NCI-H2196 (cell line): ENCODE measurements around the gene CAPN13.

Source experiments
- DNase-seq: peaks from one replicate; lab custom pipeline; 2025; ENCODE audit not compliant: unreplicated experiment; lab: John Stamatoyannopoulos, UW

The CAPN13 gene

DNA sequence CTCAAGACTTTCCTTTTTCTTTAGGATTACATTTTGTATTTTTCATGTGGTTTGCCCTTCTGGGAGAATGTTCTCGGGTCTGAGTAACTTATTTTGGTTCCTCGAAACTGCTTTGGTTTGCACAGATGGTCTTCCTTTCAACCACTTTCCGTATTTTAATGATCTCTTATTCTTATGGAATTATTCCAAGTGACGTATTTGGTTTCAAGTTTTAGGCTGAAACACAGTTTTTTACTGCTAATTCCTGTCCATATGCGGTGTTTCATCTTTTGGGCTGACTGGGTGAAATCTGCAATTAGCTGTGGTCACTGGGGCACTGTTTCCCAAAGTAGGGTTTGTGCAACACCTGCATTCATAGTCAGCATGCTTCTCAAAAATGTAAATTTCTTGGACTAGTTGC, 122.7 kb downstream of the CAPN13 start:
- no peak for DNase-seq

GRCh38 chr2:30684026-30684425, 123.2 kb downstream of the CAPN13 start:
- DNase-seq = no peak

- no peak for DNase-seq
These were observed 123.8 kb downstream of the CAPN13 start for GRCh38 chr2:30683236-30683956.

GRCh38 chr2:30681022-30681421, 126.2 kb downstream of the CAPN13 start:
- DNase-seq = no peak

GRCh38 chr2:30680121-30680520, 127.1 kb downstream of the CAPN13 start:
- DNase-seq = no peak

- peak; percentile 55 for DNase-seq
These were observed 127.7 kb downstream of the CAPN13 start for GRCh38 chr2:30679426-30680088.

DNA sequence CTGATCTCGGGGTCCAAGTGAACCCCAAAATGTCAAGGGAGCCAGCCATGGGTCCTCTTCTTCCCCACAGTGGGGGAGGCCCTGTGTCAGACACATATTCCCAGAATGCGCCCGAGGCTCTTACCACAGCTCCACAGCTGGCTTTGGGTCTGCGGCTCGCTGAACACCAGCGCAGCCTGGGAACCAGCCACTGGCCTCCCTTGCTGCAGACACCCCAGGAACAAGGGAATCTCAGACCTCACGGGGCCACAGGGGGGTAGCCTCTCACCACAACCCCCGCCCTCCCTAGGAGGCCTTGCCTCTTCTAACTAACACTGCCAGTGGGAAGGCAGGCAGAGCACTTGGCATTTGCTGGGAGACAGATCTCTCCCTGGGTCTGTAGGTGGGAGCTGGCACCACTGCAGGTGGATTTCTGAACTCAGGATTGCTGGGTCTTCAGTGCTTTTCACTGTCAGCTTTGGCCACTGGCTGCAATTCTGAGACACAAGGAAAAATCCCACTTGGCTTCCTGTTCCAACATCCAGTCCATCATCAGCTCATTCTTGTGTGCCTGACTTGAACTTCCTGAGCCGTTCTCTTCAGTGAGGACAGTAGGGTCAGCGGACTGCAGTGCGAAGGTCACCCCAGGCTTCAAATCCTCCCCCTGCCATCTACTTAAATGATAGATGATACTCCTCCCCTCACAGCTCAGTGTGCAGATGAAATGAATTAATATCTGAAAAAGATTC, 128.7 kb downstream of the CAPN13 start:
- no peak for DNase-seq

DNA sequence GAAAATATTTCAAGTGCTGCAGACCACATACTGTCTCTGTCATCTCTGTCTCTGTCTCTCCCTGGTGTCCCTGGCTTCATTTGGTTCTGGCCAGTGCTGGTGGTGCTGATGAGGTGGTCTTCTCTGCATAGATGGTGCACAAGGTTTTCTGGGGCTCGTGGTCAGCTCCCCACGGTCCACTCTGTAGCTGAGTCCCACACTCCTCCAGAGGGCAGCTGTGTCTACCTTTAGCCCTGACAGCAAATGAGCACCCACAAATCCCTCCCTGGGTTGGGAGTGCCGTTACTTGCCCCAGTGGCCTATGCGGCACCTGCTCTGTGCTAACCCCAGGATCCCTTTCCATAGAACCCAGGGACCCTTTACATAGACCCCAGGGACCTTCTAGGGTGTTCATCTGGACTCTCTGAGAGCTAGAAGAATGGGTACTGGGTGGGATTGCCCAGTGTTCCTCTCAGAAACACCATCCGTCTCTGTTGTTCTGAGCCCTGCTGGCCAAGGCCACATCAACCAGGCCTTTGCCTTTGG, 129.3 kb downstream of the CAPN13 start:
- DNase-seq = no peak

DNA sequence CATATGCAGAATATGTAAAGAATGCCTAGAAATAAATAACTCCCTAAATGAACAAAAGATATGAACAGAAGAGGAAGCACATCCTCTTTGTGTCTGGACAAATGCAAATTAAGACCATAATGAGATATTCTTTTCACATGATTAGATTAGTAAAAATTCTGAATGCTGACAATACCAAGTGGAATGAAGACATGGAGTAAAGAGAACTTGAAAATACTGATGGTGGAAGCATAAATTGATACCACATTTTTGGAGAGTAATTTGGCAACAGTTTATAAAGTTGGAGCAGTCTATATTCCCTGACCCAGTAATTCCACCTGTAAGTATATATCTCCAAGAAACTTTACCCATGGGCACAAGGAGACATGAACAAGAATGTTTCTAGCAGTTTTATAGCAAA, 130.0 kb downstream of the CAPN13 start:
- no peak for DNase-seq

- DNase-seq = no peak
These were observed 131.5 kb downstream of the CAPN13 start for GRCh38 chr2:30675758-30676157.

GRCh38 chr2:30673127-30673526, 134.1 kb downstream of the CAPN13 start:
- DNase-seq = no peak
